GM23248 (cell line): ENCODE data around the gene IKZF1. TPM values are rescaled to one million over a fixed set of nuclear protein-coding genes. Genes with fewer than 3 reads are reported as not detected.

Source experiments
- DNase-seq: peaks from one replicate; pipeline ENCODE4 v3.0.0-alpha.2; 2015
- H2AFZ ChIP-seq: fragments of 200-600 bp; sonication (generic); 2 replicates; pipeline ENCODE4 v1.6.1; 2016; ENCODE audit warnings: antibody characterized with exemption
- H3F3A ChIP-seq: fragments of 200-600 bp; sonication (generic); 2 replicates; pipeline ENCODE4 v1.6.1; 2016; ENCODE audit warnings: mild to moderate bottlenecking, antibody characterized with exemption, mixed run types; ENCODE audit not compliant: insufficient read depth
- H3K27ac ChIP-seq: fragments of 200-600 bp; sonication (generic); 2 replicates; pipeline ENCODE4 v1.5.1; 2016; ENCODE audit warnings: mild to moderate bottlenecking
- H3K27me3 ChIP-seq: fragments of 200-600 bp; sonication (generic); replicated peaks from 2 replicates; pipeline ENCODE4 v1.6.1; 2016; ENCODE audit warnings: mild to moderate bottlenecking; ENCODE audit not compliant: insufficient read depth
- H3K36me3 ChIP-seq: fragments of 200-600 bp; sonication (generic); 2 replicates; pipeline ENCODE4 v1.6.1; 2016; ENCODE audit warnings: low read depth, mild to moderate bottlenecking
- H3K4me1 ChIP-seq: fragments of 200-600 bp; sonication (generic); 2 replicates; pipeline ENCODE4 v1.6.1; 2016; ENCODE audit warnings: mild to moderate bottlenecking; ENCODE audit not compliant: insufficient read depth
- H3K4me2 ChIP-seq: fragments of 200-600 bp; sonication (generic); one replicate; pipeline ENCODE4 v1.6.1; 2016; ENCODE audit warnings: mild to moderate bottlenecking; ENCODE audit not compliant: unreplicated experiment
- H3K4me3 ChIP-seq: fragments of 200-600 bp; sonication (generic); 2 replicates; pipeline ENCODE4 v1.5.1; 2016; ENCODE audit warnings: mild to moderate bottlenecking
- H3K79me2 ChIP-seq: fragments of 200-600 bp; sonication (generic); 2 replicates; pipeline ENCODE4 v1.6.1; 2016; ENCODE audit warnings: mild to moderate bottlenecking; ENCODE audit not compliant: insufficient read depth
- H3K9ac ChIP-seq: fragments of 200-600 bp; sonication (generic); 2 replicates; pipeline ENCODE4 v1.6.1; 2016; ENCODE audit warnings: mild to moderate bottlenecking
- H3K9me2 ChIP-seq: fragments of 200-600 bp; sonication (generic); 2 replicates; pipeline ENCODE4 v1.6.1; 2016; ENCODE audit warnings: mixed run types, mild to moderate bottlenecking, moderate library complexity; ENCODE audit not compliant: insufficient read depth
- H3K9me3 ChIP-seq: fragments of 200-600 bp; sonication (generic); one replicate; pipeline ENCODE4 v1.6.1; 2017; ENCODE audit warnings: low read depth
- H4K20me1 ChIP-seq: fragments of 200-600 bp; sonication (generic); 2 replicates; pipeline ENCODE4 v1.6.0; 2016; ENCODE audit not compliant: insufficient read depth
- EZH2 ChIP-seq: fragments of 200-600 bp; sonication (generic); IDR thresholded peaks from 2 replicates; pipeline ENCODE4 v1.6.1; 2018; ENCODE audit warnings: antibody characterized with exemption, mild to moderate bottlenecking; ENCODE audit not compliant: insufficient read depth, poor library complexity, severe bottlenecking
- EZH2phosphoT487 ChIP-seq: fragments of 200-600 bp; sonication (generic); IDR thresholded peaks from 2 replicates; pipeline ENCODE4 v1.6.1; 2018; ENCODE audit warnings: antibody characterized with exemption, moderate library complexity, mild to moderate bottlenecking, low read depth; ENCODE audit not compliant: insufficient read depth
- WGBS, 2 experiments: methylation state at CpG; one replicate each; pipeline ENCODE4 v1.1.6; 2015 to 2017; ENCODE audit warnings: low lambda C conversion rate in 2 of 2, low coverage in 1 of 2; ENCODE audit errors: missing lambda C conversion rate in 2 of 2; 5-methylcytosine and 5-hydroxymethylcytosine counted together
- in situ Hi-C: fragments of 300-500 bp; cut with MboI; formaldehyde crosslinking; loops from 2 replicates; pipeline ENCODE4 v1.15.0; 2020
- polyA plus RNA-seq: library from polyadenylated mRNA; unstranded; fragments of >200 nt; fragmentation: Nextera tagmentation; extraction: Ambion mirVana; gene quantifications from 2 replicates; pipeline ENCODE4 v1.2.1, GENCODE V29; 2016
- total RNA-seq: library from RNA; depleted of rRNA; stranded (reverse); fragments of >200 nt; shearing (Covaris generic); gene quantifications from 2 replicates; pipeline ENCODE4 v1.2.3, GENCODE V29; 2014

IKZF1 gene
- total and polyA plus RNA-seq, 2 experiments from 2014 or later = not detected

- WGBS, 2 experiments = 29% methylated on average over 2 of the region's 2 CpGs
Measured at GRCh38 chr7:50366311-50366710, 61.8 kb downstream of the IKZF1 start.

GRCh38 chr7:50367100-50367499 lies 62.6 kb downstream of the IKZF1 start:
- no peak overlapping the region for H3K27ac ChIP-seq
- no peaks in the 10 kb centered on the region for H3K9me3 ChIP-seq
- no peak for TF ChIP-seq EZH2
- TF ChIP-seq EZH2phosphoT487 = no peak
- no peaks in the 10 kb centered on the region for H3K27me3 ChIP-seq
- DNase-seq = no peak
- WGBS, 2 experiments = 14 to 21% methylated on average over 2 of the region's 2 CpGs
- H3K9me2 ChIP-seq = no peaks in the 10 kb centered on the region
- H3K36me3 ChIP-seq = no peaks in the 10 kb centered on the region
- in situ Hi-C loops = no loop called here
- no peaks in the 10 kb centered on the region for H3F3A ChIP-seq
- H3K4me1 ChIP-seq = no peaks in the 10 kb centered on the region
- no peak overlapping the region for H3K4me3 ChIP-seq
- no peaks in the 10 kb centered on the region for H4K20me1 ChIP-seq
- no peak overlapping the region for H3K9ac ChIP-seq
- H3K4me2 ChIP-seq = no peak overlapping the region
- H3K79me2 ChIP-seq = no peaks in the 10 kb centered on the region
- no peak overlapping the region for H2AFZ ChIP-seq

More at GRCh38 chr7:50366311-50366710, 61.8 kb downstream of the IKZF1 start:
- Histone ChIP-seq H3K79me2 (no peaks in the 10 kb centered on the region), H3K4me2 (no peak overlapping the region), H3K27me3 (no peaks in the 10 kb centered on the region), H3K4me1 (no peaks in the 10 kb centered on the region), H3K9ac (no peak overlapping the region), H4K20me1 (no peaks in the 10 kb centered on the region), H3F3A (no peaks in the 10 kb centered on the region), H2AFZ (no peak overlapping the region), H3K36me3 (no peaks in the 10 kb centered on the region), H3K4me3 (no peak overlapping the region), H3K9me3 (no peaks in the 10 kb centered on the region), H3K27ac (no peak overlapping the region), H3K9me2 (no peaks in the 10 kb centered on the region)
- TF ChIP-seq EZH2 (no peak), EZH2phosphoT487 (no peak)
- no peak for DNase-seq
- in situ Hi-C loops = no loop called here

- no peak overlapping the region for H3K4me2 ChIP-seq
- H3K27ac ChIP-seq = no peak overlapping the region
- no peak overlapping the region for H3K9ac ChIP-seq
- H2AFZ ChIP-seq = no peak overlapping the region
- in situ Hi-C loops = no loop called here
- no peaks in the 10 kb centered on the region for H4K20me1 ChIP-seq
- no peak for DNase-seq
- H3K4me1 ChIP-seq = no peaks in the 10 kb centered on the region
- no peaks in the 10 kb centered on the region for H3F3A ChIP-seq
- no peaks in the 10 kb centered on the region for H3K79me2 ChIP-seq
- TF ChIP-seq EZH2 (no peak), EZH2phosphoT487 (no peak)
- no peaks in the 10 kb centered on the region for H3K9me2 ChIP-seq
- 39 to 57% methylated on average over 6 of the region's 6 CpGs for WGBS, 2 experiments
- H3K4me3 ChIP-seq = no peak overlapping the region
- no peaks in the 10 kb centered on the region for H3K9me3 ChIP-seq
- H3K36me3 ChIP-seq = no peaks in the 10 kb centered on the region
- no peaks in the 10 kb centered on the region for H3K27me3 ChIP-seq
Measured at GRCh38 chr7:50367570-50367969, 63.1 kb downstream of the IKZF1 start.

DNA sequence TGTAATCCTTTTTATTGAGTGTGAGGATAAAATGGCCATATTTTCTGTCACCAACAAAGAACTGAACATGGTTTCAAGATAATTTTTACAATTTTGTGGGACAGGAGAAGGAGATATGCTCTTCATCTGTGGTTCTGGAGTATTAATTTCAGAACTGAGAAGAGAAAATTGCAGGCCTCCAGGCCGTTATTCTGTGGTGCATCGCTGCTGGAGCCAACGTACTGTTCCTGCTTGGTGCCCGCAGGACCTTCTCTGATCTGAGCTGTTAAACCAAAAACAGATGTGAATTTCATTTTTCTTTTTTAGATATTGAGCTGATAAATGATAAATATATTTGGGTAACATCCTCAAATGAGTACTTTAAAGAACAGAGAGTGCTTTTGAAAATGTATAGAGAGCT lies 63.9 kb downstream of the IKZF1 start:
- in situ Hi-C loops = no loop called here
- Histone ChIP-seq H3K4me1 (no peaks in the 10 kb centered on the region), H3K9ac (no peak overlapping the region), H3K9me3 (no peaks in the 10 kb centered on the region), H3K27me3 (no peaks in the 10 kb centered on the region), H3K27ac (no peak overlapping the region), H3K36me3 (no peaks in the 10 kb centered on the region), H4K20me1 (no peaks in the 10 kb centered on the region), H3F3A (no peaks in the 10 kb centered on the region), H2AFZ (no peak overlapping the region), H3K4me3 (no peak overlapping the region), H3K79me2 (no peaks in the 10 kb centered on the region), H3K9me2 (no peaks in the 10 kb centered on the region), H3K4me2 (no peak overlapping the region)
- 54% methylated on average over 4 of the region's 4 CpGs for WGBS, 2 experiments
- DNase-seq = no peak
- no peak for TF ChIP-seq EZH2phosphoT487
- TF ChIP-seq EZH2 = no peak
